Posterior vena cava (tissue), 2 donors: Measurements from ENCODE around the gene WDR59. TPM values are rescaled to one million over a fixed set of nuclear protein-coding genes. Genes with fewer than 3 reads are reported as not detected.

Experiments used
- DNase-seq: peaks from one replicate; pipeline ENCODE4 v3.0.0-alpha.2; 2020; ENCODE audit warnings: low spot score
- intact Hi-C, 2 donors: fragments of 100-400 bp; cut with DNase I; formaldehyde crosslinking; loops; one replicate each; pipeline versions ENCODE4 v1.14.1 to v1.14.2; 2022 to 2023
- total RNA-seq, 2 donors: library from RNA; stranded (reverse); fragmentation: NEBNext Ultra II Directional; extraction: Animal tissue kit (Norgen Biotek cat#: 25700); gene quantifications; one replicate each; pipeline ENCODE4 v1.2.1, GENCODE V29; 2021
- donor health status: DM: yes; HTN: yes; CAD: no.
- donor health status: DM: yes; HTN: yes; CAD: no.

WDR59 gene
- total RNA-seq, 2 donors from 2014 or later, result 32.4 to 32.8 TPM

GRCh38 chr16:74842413-74842812 is 142.5 kb downstream of the WDR59 start:
- intact Hi-C loops, result no loop called here
- DNase-seq, result no peak

DNA sequence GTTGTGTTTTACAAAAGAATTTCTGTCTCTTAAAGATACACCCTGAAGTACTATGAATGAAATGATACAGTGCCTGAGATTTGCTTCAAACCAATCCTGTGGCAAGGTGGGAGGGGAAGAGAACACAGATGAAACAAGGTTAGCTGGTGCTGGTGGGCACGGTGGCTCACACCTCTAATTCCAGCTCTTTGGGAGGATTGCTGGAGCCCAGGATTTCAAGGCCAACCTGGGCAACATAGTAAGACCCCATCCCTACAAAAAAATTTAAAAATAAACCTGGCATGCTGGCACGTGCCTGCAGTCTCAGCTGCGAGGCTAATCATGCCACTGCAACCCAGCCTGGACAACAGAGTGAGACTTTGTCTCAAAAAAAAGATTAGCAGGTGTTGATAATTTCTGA is 143.0 kb downstream of the WDR59 start:
- intact Hi-C loops, result no loop called here
- no peak for DNase-seq

- no peak for DNase-seq
- intact Hi-C loops, result no loop called here
Observed at GRCh38 chr16:74841469-74841868, 143.5 kb downstream of the WDR59 start.

- intact Hi-C loops, result no loop called here
- DNase-seq, result no peak
Observed at GRCh38 chr16:74837056-74837455, 147.9 kb downstream of the WDR59 start.

- DNase-seq, result no peak
- intact Hi-C loops, result no loop called here
Observed at GRCh38 chr16:74836111-74836671, 148.7 kb downstream of the WDR59 start.

- intact Hi-C loops, result no loop called here
- no peak for DNase-seq
Observed at GRCh38 chr16:74832228-74832627, 152.7 kb downstream of the WDR59 start.

- DNase-seq, result no peak
- intact Hi-C loops, result no loop called here
Observed at GRCh38 chr16:74831467-74831866, 153.5 kb downstream of the WDR59 start.

DNA sequence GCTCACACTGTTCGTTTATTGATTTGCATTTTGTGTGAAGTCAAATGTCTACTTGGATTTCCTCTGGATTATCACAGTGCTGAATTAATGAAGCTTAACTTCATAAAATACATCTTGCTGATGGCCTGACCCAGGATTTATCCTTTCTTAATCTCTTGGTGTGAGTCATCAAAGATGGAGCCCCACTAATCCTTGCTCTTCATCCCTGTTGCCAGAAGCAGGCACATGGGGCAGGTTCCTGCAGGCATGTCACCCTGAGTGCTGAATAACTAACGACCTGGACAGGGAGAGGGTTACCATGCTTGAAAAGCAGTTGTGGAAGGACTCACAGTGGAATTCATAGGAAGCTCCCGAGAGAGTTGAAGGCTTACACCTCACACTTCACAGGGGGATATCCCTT is 154.3 kb downstream of the WDR59 start:
- intact Hi-C loops, result no loop called here
- no peak for DNase-seq

GRCh38 chr16:74829637-74830036 is 155.3 kb downstream of the WDR59 start:
- no peak for DNase-seq
- intact Hi-C loops, result no loop called here

DNA sequence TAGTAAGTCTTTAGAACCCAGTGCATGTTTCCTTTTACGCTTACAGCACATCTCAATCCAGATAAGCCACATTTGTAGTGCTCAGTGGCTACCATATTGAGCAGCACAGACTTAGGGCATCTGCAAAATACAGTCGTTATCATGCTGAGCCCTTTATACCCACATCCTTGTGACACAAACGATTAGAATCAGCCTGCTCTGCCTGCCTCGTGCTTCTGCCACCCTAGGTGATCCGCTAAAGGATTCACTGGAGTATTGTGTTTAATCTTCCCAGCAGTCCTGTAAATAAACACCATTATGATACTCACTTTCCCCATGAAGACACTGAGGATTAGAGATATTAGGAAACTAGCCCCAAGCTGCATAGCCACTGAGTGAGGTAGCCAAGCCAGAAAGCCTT is 159.0 kb downstream of the WDR59 start:
- no peak for DNase-seq
- intact Hi-C loops, result no loop called here

DNA sequence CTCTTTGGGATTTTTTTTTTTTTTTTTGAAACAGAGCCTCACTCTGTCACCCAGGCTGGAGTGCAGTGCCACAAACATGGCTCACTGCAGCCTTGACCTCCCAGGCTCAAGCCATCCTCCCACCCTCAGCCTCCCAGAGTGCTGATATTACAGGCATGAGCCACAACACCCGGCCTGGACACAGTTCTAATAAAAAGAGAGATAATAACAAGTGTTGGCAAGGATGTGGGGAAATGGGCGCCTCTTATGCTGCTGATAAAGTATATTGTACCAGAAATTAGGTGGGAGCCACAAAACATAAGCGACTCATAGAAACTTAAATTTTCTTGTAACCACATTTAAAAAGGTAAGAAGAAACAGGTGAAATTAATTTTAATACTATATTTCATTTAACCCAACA is 159.9 kb downstream of the WDR59 start:
- intact Hi-C loops, result no loop called here

More for the DNA sequence above, 159.9 kb downstream of the WDR59 start:
- DNase-seq, result no peak

Other genes starting within 250 kb of the WDR59 start
- gene FA2H, start 210.3 kb downstream of the WDR59 start, total RNA-seq, result not detected
- gene ZNRF1, start 13.9 kb upstream of the WDR59 start, total RNA-seq, result 10 to 100 TPM; 15.4 to 23.5 TPM
- 1 to 10 TPM in 1 of 2 donors, under 1 TPM in 1; 0.52 to 2.3 TPM for gene LDHD, start 131.7 kb upstream of the WDR59 start, total RNA-seq
- 10 to 100 TPM in 1 of 2 donors, 1 to 10 TPM in 1; 9.1 to 10.2 TPM for gene ZFP1, start 163.4 kb upstream of the WDR59 start, total RNA-seq
- gene CTRB2, start 222.0 kb upstream of the WDR59 start, total RNA-seq, result 1 to 10 TPM in 1 of 2 donors, under 1 TPM in 1; 0.79 to 9.1 TPM
- 1 to 10 TPM in 1 of 2 donors, not detected in 1; 4.0 TPM for gene CTRB1, start 233.9 kb upstream of the WDR59 start, total RNA-seq